GM19372 (cell line): Measurements from ENCODE around the gene ADIRF.

ENCODE experiments used
- ATAC-seq: cut with Tn5 transposase; IDR thresholded peaks from one replicate; pipeline ENCODE4 v1.9.1; 2021; ENCODE audit warnings: mild to moderate bottlenecking, low read depth, moderate library complexity; ENCODE audit not compliant: unreplicated experiment

Gene ADIRF

DNA sequence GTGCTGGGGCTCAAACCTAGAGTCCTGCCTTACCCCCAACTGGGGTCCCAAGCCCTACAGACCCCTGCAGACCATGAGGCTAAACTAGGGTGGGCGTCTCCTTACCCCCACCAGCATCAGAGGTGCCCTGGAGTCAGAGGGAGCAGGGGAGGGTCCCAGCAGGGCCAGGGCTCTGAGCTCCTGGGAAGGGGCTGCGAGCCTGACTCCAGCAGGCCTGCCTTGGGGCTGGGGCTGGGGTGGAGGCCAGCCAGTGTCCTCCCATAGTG, 8.6 kb upstream of the ADIRF start:
- no peak for ATAC-seq

- peak; percentile 70 for ATAC-seq
These were observed 8.0 kb upstream of the ADIRF start for GRCh38 chr10:86960003-86960862.

DNA sequence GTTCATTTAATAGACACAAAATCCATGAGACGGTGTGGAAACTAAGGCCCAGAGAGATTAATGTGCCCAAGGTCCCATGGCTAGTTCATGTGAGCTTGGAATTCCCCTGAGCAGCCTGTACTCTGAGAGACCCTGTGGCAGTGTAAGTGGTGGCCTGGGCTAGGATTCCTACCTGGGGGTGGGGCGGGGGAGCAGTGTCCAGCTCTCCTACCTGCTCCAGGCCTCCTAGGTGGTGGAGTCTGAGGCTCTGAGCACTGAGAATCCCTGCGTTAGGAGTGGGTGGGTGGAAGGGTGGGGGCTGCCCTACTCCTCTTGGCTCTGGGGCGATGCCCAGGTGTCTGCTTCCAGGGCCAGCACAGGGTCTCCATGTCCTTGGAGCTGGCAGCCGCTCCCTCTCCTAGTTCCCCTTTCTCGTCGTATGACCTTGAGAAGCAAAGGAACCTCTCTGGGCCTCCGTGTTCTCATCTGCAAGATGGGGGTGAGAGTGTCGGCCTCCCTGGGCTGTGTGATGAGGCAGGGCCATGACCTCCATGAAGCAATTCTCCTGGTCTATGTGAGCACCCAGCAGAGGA, 7.3 kb upstream of the ADIRF start:
- no peak for ATAC-seq

DNA sequence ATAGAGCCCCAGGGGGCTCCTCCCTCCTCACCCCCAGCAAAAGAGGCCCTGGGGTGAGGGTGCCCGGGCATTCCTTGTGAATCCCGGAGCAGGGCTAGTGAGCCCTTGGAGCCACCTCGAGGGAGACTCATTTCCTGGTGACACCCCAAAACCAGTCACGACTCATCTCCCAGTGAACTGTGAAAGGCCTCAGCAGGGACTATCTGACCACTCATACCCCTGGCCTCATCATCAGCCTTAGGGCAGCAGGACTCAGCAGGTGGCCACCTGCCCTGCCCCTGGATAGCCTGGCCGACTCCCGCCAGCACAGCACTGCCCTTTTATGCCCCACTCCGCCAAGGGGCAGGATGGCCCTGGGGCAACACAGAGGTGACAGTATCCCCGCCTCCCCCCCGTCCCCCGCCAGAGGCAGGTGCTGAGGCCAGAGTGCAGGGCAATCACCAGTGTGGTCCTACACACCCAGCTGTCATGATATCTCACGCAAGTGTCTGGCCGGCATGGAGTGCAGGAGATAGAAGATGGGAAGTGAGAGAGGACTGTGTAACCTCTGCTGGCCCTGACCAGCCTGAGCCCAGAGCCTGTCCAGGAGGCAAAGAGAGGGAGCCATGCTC, 6.7 kb upstream of the ADIRF start:
- no peak for ATAC-seq

- ATAC-seq: no peak
These were observed 5.9 kb upstream of the ADIRF start for GRCh38 chr10:86962136-86962980.

GRCh38 chr10:86962981-86963310, 5.3 kb upstream of the ADIRF start:
- ATAC-seq: no peak

GRCh38 chr10:86963341-86963919, 4.9 kb upstream of the ADIRF start:
- ATAC-seq: no peak

GRCh38 chr10:86964061-86964846, 4.0 kb upstream of the ADIRF start:
- no peak for ATAC-seq

DNA sequence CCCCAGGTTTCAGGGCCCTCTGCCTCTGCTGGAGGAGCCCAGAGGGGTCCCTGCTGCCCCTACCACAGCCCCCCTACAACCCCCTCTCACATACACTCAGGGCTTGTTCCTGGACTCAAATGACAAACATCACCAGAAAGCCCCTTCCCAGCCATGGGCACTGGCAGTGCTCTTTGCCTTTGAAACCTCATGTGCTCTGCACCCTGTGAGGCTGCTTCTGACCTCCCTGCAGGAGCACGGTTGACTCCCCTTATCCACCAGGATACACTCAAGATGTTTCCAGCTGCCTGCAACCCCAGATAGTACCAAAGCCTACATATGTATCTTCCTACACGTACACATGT, 3.5 kb upstream of the ADIRF start:
- ATAC-seq: no peak

DNA sequence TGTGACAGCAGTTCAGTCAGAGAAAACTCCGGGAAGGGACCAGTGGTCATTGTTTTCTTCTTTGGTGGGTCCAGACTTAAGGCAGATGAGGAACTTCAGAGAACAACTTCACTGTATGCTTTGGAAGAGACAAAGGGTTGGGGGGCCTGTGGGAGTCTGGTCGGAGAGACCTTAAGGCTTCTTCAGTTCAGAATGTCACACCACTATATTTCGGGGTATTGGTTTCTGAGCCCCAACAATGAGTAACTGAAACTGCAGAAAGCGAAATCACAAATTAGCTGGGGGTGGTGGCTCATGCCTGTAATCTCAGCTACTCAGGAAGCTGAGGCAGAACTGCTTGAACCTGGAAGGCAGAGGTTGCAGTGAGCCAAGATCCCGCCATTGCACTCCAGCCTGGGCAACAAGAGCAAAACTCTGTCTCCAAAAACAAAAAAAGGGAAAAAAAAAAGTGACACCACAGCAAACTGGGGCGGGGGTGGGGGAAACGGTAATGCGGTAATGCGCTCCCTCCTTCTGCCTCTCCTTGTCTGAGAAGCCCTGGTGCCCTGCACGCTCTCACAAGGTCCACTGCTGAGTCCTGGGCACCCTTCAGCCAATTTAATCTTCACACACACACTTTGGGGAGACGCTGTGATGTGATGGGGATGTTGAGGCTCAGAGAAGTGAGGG, 2.2 kb upstream of the ADIRF start:
- no peak for ATAC-seq

DNA sequence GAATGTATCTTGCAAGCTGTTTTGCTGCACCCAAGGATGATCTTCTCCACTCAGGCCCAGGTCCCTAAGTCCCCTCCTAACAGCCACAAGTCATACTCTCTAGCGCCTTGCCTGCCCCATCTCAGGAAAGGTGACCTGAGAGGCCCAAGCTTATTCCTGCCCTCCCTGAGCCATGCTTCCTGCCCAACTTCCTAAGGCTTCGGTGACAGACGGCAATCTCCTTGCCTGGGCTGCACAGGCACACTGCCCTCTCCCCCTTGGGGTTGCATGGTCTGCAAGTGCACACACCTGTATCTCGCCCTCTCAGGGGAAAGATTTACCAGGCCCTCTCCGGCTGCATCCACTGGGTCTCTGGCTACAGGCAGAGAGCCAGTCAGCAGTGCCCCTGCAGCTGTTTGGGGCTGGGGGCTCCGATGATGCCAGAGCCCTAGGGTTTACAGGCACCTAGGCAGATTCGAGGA, 771 bp upstream of the ADIRF start:
- no peak for ATAC-seq

- ATAC-seq: no peak
These were observed 693 bp downstream of the ADIRF start for GRCh38 chr10:86968994-86969355.

- ATAC-seq: no peak
These were observed 1.2 kb downstream of the ADIRF start for GRCh38 chr10:86969421-86970041.

GRCh38 chr10:86970162-86970981, 2.1 kb downstream of the ADIRF start:
- no peak for ATAC-seq

GRCh38 chr10:86970982-86971231, 2.6 kb downstream of the ADIRF start:
- no peak for ATAC-seq

GRCh38 chr10:86971232-86971991, 3.1 kb downstream of the ADIRF start:
- ATAC-seq: peak; percentile 67

- ATAC-seq: no peak
These were observed 4.5 kb downstream of the ADIRF start for GRCh38 chr10:86972613-86973380.
